ENCODE measurements around the gene TCN1.
"Not testable (repeated sequence)": the region's sequence is repeated elsewhere in the genome, so short reads cannot be mapped to it uniquely, and the experiment has no call there.

Gene TCN1, protein sequence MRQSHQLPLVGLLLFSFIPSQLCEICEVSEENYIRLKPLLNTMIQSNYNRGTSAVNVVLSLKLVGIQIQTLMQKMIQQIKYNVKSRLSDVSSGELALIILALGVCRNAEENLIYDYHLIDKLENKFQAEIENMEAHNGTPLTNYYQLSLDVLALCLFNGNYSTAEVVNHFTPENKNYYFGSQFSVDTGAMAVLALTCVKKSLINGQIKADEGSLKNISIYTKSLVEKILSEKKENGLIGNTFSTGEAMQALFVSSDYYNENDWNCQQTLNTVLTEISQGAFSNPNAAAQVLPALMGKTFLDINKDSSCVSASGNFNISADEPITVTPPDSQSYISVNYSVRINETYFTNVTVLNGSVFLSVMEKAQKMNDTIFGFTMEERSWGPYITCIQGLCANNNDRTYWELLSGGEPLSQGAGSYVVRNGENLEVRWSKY

DNA sequence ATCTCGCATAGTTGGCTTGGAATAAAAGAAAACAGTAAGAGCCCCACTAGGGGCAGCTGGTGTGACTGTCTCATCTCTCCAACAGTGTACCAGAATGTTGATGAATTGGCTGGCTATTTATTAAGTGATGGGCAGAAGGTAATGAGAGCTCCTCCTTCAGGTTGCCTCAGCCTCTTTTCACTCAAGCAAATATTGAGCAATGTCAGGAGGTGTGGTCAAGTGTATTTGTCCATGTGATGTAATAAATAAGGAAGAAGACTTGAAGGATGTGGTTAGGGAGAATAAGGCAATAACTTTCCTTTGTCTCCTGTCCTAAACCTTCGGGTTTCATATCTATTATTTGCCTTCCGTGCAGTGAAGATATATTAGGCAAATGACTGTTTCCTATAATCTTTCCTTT lies at the start of gene TCN1:
TSS of gene TCN1 (minus strand) at position 91 of the 400 bp plus-strand sequence. CDS start at position 74, 17 bp downstream.
- no peak for DNase-seq

DNA sequence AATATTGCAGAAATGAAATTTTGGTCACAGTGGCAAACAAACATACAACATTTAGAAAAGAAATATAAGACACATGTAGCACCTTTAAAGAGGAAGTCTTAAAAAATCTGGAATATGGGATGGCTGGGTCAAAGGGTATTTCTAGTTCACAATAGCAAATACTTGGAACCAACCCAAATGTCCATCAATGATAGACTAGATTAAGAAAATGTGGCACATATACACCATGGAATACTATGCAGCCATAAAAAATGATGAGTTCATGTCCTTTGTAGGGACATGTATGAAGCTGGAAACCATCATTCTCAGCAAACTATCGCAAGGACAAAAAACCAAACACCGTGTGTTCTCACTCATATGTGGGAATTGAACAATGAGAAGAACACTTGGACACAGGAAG lies 37.3 kb upstream of the TCN1 start:
- DNase-seq, result not testable (repeated sequence)

DNA sequence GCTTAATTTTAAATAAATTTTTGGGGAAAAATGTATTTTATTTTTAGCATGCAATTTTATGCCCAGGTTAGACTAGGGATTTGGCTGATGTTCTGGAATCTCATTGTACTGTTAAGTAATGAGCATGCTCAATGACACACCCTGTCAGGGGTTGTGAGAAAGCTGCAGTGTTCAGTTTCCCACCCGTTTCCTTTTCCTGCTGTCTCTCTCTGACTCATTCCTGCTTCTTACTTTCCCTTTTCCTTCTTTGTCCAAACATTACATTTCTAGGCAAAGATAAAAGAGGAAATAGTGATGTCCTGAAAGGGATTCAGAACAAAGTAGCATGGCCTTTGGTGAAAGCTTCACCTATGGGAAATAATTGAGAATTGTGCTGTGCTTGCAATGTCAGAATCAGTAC lies 35.0 kb upstream of the TCN1 start:
- no peak for DNase-seq

DNA sequence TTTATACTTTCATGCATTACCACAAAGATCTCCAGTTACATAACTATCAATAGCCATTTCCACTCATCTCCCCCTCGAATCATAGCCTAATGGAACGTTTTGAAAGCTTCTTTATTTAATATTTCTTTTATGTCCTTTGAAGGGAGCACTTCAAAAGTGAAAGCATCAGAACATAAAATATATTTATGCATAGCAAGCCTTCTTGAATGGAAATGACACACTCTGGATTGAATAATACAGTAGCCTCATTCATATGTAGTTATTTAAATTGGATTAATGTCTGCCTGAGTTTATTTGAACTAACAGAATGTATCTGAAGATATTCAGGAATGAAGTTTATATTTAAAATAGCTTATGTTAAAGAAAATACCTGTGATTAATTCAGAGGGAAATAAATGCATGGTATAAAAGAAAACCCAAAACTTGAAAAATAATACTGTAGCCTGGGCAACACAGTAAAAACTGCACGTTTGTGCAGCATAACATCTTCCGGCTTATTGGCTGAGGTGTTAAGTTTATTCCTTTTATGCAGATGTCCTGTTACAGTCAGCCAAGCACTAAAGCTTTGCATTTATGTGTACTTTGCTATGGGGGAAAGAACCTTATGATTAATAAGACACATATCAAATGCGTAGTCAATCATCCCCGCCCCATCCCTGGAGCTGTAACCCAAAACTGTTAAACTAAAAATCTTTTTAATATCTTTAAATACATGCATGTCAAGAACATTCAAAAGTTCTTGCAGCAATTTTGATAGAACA lies 34.3 kb upstream of the TCN1 start:
- DNase-seq, result no peak

DNA sequence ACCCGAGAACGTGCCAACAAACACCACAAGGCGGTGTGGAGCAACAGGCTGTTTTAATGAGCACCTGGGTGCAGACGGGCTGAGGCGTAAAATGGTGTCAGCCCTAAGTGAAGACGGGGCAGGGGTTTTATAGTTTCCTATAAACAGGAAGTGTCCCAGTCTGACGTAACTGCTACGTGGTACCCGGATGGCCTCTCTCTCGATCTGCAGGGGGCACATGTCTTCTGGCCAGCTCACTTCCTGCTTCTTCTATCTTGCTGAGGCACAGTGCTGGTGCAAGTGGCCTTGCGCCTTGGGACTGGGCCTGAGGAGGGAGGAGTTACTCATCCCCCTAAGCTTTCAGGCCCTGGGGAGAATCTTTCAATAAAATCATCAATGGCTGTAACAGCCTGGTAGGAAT lies 33.2 kb upstream of the TCN1 start:
- DNase-seq, result no peak

DNA sequence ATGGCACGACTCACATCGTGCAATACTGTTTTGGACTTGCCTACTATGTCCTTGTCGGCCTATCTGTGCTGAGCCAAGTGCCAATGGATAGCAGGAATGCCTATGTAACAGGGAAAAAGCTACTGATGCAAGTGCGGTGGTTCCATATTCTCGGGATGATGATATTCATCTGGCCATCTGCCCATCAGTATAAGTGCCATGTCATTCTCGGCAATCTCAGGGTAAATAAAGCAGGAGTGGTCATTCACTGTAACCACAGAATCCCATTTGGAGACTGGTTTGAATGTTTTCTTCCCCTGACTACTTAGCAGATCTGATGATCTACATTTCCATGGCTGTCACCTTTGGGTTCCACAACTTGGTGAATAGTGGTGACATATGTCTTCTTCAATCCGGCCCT lies 32.4 kb upstream of the TCN1 start:
- no peak for DNase-seq

DNA sequence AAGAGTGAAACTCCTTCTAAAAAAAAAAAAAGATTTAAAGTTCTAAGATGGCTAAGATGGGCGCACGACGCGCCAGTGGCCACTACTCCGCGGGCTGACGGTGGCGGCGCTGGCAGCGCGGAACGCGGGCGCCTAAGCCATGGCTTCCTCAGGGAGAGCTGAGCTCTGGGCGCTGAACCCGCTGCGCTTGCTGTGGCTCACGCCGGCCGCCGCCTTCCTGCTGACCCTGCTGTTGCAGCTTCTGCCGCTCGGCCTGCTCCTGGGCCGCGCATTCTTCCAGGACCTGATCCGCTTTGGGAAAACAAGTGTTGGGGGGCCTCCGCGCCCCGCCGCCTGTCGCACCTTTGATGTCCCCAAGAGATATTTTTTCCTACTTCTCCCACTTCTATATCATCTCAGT lies 31.8 kb upstream of the TCN1 start:
- DNase-seq, result no peak

DNA sequence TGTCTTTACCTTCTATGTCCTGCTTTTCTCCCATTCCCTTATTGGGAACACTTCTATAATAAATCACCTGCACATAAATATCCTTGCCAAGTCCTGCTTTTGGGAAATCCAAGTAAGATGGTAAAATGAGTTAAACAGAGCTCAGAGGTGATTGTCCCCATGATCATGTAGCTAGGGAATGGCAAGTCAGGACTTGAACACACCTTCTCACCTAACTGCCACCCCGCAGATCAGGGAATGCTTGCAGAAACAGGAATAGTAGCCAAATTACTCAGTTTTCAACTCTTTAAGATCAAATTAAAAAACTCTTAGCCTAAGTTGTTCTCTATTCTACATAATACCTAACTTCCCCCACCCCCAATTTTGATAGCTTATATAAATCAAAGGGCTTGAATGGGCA lies 28.3 kb upstream of the TCN1 start:
- DNase-seq, result no peak

DNA sequence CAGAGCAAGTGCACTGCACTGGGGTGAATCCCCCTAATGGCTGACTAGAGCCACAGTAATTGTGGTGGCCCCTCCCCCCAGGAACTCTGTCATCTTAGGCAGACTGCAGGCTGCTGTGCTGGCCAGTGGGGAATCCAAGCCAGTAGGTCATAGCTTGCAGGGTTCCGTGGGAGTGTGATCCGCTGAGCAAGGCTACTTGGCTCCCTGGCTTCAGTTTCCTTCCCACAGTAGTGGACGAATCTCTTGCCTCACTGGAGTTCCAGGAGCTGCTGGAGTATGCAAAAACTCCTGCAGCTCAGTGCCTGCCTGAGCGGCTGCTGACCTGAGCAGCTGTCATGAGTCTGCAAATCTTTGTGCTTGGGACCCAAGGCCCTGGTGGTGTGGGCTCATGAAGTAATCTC lies 25.5 kb upstream of the TCN1 start:
- DNase-seq, result no peak

DNA sequence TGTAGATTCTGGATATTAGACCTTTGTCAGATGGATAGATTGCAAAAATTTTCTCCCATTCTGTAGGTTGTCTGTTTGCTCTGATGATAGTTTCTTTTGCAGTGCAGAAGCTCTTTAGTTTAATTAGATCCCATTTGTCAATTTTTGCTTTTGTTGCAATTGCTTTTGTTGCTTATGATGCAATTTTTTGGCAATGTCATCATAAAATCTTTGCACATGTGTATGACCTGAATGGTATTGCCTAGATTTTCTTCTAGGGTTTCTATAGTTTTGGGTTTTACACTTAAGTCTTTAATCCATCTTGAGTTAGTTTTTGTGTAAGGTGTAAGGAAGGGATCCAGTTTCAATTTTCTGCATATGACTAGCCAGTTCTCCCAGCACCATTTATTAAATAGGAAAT lies 20.9 kb upstream of the TCN1 start:
- DNase-seq, result not testable (repeated sequence)

DNA sequence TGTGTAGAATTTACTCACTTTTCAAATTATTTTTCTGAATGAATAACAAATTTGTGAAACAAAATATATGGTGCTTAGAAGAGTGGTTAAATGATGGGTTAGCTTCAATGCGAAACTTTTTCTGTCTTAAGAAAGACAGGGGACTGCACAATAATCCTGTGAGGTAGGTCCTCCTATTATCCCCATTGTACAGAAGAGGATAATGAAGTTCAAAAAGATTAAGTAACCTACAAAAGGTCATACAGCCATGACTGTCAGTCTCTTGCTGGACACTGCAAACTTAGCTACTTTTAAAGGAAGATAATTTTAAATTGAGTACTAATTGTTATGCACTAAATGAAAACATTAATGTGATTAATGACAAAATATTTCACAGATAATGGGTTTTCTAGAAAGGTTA lies 17.3 kb upstream of the TCN1 start:
- DNase-seq, result no peak

DNA sequence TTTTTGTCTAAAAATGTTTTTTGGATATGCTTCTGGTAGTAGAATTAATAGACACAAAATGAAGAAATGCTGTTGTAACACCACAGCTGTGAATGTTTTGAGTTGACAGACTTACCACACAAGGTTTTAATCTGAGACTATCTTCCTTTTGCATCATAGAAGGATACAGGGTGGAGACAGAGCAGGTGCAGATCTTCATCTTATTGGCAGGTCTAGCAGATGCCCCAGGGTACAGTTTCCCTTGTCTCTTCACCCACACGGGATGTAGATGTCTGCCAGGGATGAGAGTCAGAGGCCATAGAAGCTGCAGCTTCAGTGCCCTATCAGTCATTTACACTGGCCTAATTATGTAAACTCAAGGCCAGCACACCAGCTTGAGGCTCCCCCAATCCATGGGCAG lies 13.3 kb upstream of the TCN1 start:
- DNase-seq, result no peak

DNA sequence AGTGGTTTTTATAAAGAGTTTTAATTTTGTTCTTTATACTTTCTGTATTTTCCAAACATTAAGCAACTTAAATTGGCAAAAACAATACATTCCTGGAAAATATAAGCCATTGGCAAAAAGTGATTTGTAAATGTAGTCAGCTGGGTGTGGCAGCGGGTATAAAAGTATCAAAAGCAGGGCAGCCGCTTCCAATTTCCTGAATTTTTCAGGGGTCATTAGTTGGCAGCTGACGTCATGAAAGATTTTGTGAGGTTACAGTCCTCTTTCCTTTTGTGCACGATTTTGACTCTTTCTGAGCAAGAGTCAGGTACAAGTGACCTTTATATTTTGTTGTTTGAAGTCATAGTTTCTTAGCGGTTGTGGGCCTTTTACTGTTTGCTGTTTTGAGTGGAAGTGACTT lies 12.3 kb upstream of the TCN1 start, which contains the start of gene OOSP3:
TSS of gene OOSP3 (plus strand) at position 208 of the 400 bp plus-strand sequence. CDS start at position 235, 27 bp downstream.
- DNase-seq, result no peak

DNA sequence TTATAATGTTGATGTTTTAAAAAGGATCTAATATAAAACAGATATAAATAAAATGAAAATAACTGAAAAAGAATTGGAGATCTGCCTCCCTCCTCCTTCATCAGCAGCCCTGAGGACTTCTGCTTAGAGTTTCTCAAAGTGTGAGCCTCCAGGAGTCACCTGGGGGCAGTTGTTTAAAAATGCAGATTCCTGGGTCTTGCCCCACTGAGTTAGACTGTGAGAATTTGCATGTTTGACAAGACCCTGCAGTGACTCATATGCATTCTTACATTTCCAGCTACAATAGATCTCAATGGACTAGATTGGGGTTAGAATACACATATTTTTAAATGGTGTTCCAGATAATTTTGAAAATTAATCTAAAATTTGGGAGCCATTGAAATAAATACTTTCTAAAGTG lies 11.5 kb upstream of the TCN1 start:
- DNase-seq, result no peak

DNA sequence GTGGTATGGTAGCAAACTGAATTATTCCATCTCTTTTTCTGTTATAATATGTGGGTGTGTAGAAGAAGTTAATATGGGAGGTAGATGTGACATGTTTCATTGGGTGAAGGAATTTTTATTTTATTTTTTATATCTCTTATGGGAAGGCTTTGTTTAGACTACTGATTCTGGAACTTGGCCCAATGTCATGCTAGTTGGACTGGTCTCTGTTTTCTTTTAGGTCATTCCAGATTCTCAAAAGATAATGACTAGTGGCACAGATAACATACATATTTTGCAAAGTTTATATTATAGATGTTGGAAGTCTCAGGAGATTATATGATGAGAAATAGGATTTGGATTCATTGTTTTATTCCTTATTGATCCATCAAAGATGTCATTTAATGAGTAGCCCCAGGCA lies 11.0 kb upstream of the TCN1 start:
- DNase-seq, result no peak

DNA sequence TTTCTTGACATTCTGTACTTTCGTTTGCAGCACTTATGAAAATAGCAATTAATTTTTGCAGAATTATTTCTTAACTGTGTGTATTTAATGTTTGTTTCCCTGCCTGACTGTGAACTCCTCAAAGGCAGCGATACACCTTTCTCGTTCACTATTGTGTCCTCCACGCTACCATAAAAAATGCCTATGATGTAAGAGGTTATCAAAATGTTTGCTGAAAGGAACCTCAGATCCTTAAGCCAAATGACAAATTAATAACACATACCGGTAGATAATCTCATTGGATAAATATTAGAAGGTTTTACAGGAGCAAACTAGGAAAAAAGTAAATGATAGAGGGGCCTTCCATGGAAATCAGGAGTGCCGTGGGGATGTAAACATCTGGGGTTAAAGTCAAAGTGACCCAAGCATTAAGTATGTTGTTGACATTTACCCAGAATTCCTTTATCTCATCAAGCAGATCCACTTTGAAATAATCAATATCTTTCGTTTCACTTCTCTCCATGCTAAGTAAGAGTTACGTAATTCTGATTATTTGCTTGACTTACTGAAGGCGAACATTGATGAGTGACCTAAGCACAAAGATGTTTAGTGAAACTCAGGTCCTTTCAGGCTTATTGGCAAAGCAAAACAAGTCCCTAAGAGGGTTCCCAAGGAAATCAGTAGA lies 9.7 kb upstream of the TCN1 start:
- no peak for DNase-seq

DNA sequence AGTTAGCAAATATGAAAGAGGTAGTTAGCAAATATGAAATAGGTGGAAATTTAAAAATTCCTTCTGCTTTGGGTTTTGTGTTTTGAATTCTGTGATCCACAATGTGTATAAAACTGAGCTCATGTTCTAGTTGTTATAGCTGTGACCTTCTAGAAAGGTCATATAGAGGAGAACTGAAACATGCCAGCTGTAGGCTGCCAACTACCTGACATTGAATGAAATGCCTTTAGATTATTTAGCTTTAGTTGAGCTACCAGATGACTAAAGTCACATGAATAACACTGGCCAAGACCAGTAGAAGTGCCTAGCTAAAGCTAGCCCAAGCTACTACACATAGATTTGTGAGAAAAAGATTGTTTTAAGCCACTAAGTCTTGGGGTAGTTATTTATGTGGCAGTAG lies 5.8 kb upstream of the TCN1 start:
- no peak for DNase-seq

DNA sequence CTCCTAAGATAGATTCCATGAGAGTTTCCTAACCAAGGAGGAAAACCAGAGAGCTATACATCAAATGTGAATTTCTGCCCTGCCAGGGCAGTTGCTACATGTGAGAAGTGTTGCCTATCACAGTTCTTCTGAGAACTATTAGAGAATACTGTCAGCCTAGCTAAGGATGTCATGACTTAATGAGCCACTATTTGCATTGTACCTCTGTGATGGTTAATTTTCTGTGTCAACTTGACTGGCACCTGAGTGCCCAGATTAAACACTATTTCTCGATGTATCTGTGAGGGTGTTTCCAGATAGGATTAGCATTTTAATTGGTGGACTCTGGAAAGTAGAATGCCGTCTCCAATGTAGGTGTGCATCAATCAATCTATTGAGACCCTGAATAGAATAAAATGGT lies 1.7 kb upstream of the TCN1 start:
- no peak for DNase-seq

DNA sequence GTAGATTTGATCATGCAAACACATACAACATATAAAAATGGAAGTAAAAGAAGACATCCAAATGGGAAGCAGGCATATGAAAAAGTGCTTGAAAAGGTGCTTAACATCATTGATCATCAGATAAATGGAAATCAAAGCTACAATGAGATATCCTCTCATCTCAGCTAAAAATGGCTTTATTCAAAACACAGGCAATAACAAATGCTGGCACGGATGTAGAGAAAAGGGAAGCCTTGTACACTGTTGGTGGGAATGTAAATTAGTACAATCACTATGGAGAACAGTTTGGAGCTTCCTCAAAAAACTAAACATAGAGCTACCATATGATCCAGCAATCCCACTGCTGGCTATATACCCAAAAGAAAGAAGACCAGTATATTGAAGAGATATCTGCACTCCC lies 549 bp upstream of the TCN1 start:
- no peak for DNase-seq

DNA sequence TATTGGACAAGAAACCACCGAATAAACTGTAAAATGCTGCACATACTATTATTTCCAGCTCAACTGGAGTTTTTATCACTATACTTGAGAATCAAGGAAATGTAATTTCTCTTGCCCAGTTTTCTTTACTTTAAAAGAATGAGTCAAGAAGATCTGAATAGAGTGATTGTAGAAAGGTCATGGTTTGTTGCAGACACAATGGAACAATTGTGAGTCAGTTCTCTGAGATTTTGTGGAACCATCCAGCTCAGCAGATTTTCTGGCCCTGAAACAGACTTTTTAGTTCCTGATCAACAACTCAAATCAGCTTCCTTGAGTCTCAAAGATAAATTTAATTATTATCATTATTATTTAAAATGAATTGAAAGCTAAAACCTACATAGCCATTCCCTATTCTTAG lies 1.3 kb downstream of the TCN1 start:
- DNase-seq, result no peak

DNA sequence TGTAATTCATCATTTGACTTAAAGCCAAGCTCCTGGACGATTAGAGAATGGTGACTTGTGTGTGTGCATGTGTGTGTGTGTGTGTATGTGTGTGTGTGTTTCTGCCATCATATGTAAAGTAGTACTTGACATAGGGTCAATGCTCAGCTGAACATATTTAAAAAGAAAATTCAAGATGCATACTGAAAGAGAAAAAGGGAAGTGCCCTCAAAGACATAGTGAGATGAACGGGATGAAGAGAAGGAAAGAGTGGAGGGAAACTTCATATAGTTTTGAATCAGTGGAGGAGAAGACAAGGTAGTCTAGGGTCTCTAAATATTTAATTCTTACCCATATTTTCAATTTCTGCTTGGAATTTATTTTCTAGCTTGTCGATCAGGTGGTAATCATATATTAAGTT lies 4.0 kb downstream of the TCN1 start:
- DNase-seq, result no peak

DNA sequence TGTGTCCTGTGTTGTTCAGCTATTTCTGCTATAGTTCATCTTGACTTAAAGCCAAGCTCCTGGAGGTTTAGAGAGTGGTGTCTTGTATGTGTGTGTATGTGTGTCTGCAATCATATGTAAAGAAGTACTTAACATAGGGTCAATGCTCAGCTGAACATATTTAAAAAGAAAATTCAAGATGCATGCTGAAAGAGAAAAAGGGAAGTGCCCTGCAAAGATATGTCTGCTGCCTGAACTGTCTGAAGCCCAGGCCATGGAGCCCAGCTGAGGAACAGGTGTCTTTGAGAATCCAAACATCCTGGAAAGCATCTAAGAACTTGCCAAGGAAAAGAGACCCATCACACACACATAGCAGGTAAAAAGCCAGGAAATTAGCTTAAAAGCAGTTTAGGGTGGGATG lies 6.6 kb downstream of the TCN1 start:
- no peak for DNase-seq

All from midbrain (tissue), 1 donor.